ENCODE results near the gene WDR18. TPM values are rescaled to one million over a fixed set of nuclear protein-coding genes. Genes with fewer than 3 reads are reported as not detected.
"Not testable (repeated sequence)": the region's sequence is repeated elsewhere in the genome, so short reads cannot be mapped to it uniquely, and the experiment has no call there.

Gene WDR18
- total and polyA plus RNA-seq, 2 experiments from 2014 or later: 143 to 241 TPM

DNA sequence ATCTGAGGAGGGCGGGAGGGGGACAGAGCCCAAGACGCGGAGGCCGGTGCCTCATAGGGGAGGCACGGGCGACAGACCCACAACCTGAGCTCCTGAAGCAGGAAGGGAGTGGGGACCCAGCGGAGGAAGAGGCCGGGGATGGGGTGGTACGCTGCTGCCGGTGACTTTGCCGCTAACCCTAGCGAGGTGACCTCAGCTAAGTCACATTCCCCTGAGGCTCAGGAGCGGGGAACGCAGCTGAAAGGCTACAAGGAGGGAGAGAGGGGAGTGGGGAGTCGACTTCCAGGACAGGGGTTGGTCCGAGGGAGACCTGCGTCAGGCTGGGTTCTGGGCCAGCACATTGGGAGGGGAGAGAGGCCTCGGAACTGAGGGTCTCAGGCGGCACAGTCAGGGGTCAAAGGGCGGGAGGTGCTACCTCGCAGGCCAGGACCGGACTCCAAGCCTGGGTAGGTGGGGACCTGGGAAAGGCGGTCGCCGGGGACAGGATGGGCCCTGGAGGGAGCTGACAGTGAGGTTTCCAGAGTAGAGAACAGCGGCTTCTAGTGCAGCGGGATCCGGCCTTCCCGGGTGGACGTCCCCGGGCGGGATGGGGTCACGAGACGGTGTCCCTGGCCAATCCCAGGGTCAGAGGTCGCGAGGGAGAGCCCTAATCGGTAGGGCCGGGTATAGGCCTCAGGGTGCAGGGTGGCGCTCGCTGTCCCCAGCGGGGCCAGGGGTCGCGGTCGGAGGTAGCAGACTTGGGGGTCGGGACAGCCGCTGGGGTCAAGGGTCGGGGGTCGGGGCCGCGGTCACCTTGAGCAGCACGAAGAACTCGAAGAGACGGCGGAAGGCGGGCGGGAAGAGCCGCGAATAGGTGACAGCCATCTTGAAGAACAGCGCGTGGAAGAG is 36.1 kb downstream of the WDR18 start:
- peak overlapping the region; percentile 99 for H3K27ac ChIP-seq
- H3K27me3 ChIP-seq: no peaks in the 10 kb centered on the region
- H3K36me3 ChIP-seq: no peaks in the 10 kb centered on the region
- no peak for DNase-seq (ENCODE audit: low read depth in 1 of 2, low spot score in 1 of 2)
- no peaks in the 10 kb centered on the region for H3K9me3 ChIP-seq (ENCODE audit: low read depth)
- peaks cover 35% of the 10 kb centered on the region for H3K4me1 ChIP-seq (ENCODE audit: low read depth)
- TF ChIP-seq, protein P1, sequence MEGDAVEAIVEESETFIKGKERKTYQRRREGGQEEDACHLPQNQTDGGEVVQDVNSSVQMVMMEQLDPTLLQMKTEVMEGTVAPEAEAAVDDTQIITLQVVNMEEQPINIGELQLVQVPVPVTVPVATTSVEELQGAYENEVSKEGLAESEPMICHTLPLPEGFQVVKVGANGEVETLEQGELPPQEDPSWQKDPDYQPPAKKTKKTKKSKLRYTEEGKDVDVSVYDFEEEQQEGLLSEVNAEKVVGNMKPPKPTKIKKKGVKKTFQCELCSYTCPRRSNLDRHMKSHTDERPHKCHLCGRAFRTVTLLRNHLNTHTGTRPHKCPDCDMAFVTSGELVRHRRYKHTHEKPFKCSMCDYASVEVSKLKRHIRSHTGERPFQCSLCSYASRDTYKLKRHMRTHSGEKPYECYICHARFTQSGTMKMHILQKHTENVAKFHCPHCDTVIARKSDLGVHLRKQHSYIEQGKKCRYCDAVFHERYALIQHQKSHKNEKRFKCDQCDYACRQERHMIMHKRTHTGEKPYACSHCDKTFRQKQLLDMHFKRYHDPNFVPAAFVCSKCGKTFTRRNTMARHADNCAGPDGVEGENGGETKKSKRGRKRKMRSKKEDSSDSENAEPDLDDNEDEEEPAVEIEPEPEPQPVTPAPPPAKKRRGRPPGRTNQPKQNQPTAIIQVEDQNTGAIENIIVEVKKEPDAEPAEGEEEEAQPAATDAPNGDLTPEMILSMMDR (IDR thresholded peaks at IDR 0.05; ENCODE audit: low read depth, low read length): no peak
- peak overlapping the region; percentile 85 for H3K4me3 ChIP-seq

DNA sequence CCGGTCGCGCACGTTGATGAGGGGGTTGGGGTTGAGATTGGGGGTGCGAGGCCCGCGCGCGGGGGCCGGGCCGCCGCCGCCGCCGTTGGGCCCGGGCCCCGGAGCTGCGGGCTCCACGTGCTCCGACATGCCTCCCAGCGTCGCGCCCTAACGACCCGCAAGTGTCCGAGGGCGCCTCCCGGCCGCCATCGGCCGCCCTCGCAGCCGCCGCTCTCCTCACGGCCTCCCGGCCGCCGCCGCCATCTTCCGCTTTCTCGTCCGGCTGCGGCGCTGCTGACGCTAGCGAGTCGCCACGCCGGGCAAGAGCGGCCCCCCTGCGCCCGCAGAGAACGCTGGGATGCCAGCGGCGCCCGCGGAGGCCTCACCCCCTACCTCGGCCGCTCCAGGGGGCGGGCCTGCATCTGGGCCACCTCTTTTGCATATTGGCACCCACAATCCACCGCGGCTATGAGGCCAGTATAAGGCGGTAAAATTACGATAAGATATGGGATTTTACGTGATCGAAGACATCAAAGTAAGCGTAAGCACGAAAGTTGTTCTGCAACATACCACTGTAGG is 36.8 kb downstream of the WDR18 start, which contains the start of gene TMEM259:
TMEM259 (minus strand) TSS at position 256 of the 558 bp plus-strand sequence; CDS start at position 129, 127 bp downstream.
- DNase-seq (ENCODE audit: low read depth in 1 of 2, low spot score in 1 of 2): peak; percentile 99
- H3K4me3 ChIP-seq: peak within 1 kb of the TSS; percentile 85
- no peaks in the 10 kb centered on the region for H3K36me3 ChIP-seq
- peak within 1 kb of the TSS; percentile 99 for H3K27ac ChIP-seq
- H3K4me1 ChIP-seq (ENCODE audit: low read depth): peaks cover 35% of the 10 kb centered on the region
- TF ChIP-seq, protein P1 (IDR thresholded peaks at IDR 0.05; ENCODE audit: low read depth, low read length): no peak
- H3K9me3 ChIP-seq (ENCODE audit: low read depth): no peaks in the 10 kb centered on the region
- no peaks in the 10 kb centered on the region for H3K27me3 ChIP-seq

DNA sequence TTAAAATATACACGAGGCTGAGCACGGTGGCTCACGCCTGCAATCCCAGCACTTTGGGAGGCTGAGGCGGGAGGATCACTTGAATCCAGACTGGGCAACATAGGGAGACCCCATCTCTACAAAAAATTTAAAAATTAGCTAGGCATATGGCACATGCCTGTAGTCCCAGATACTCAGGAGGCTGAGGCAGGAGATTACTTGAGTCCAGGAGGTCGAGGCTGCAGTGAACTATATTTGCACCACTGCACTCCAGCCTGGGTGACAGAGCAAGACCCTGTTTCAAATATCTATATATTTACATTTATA is 39.7 kb downstream of the WDR18 start:
- not testable (repeated sequence) for H3K36me3 ChIP-seq; H3K27ac ChIP-seq; DNase-seq (ENCODE audit: low read depth in 1 of 2, low spot score in 1 of 2); H3K4me3 ChIP-seq; H3K9me3 ChIP-seq (ENCODE audit: low read depth); H3K27me3 ChIP-seq
- H3K4me1 ChIP-seq (ENCODE audit: low read depth): peaks cover 10% of the 10 kb centered on the region

GRCh38 chr19:1025080-1025479 is 40.9 kb downstream of the WDR18 start:
- not testable (repeated sequence) for H3K4me3 ChIP-seq; DNase-seq (ENCODE audit: low read depth in 1 of 2, low spot score in 1 of 2); H3K4me1 ChIP-seq (ENCODE audit: low read depth); H3K9me3 ChIP-seq (ENCODE audit: low read depth); H3K36me3 ChIP-seq; H3K27me3 ChIP-seq
- H3K27ac ChIP-seq: peak overlapping the region; percentile 100

GRCh38 chr19:1025960-1026782 is 42.0 kb downstream of the WDR18 start, which contains the start of gene CNN2:
Gene CNN2 (plus strand): TSS chr19:1026608. CDS start chr19:1026662, 54 bp downstream.
- peak; percentile 91 to 95 for DNase-seq (ENCODE audit: low read depth in 1 of 2, low spot score in 1 of 2)
- TF ChIP-seq, protein P1 (IDR thresholded peaks at IDR 0.05; ENCODE audit: low read depth, low read length): no peak
- peaks cover 3% of the 10 kb centered on the region for H3K36me3 ChIP-seq

DNA sequence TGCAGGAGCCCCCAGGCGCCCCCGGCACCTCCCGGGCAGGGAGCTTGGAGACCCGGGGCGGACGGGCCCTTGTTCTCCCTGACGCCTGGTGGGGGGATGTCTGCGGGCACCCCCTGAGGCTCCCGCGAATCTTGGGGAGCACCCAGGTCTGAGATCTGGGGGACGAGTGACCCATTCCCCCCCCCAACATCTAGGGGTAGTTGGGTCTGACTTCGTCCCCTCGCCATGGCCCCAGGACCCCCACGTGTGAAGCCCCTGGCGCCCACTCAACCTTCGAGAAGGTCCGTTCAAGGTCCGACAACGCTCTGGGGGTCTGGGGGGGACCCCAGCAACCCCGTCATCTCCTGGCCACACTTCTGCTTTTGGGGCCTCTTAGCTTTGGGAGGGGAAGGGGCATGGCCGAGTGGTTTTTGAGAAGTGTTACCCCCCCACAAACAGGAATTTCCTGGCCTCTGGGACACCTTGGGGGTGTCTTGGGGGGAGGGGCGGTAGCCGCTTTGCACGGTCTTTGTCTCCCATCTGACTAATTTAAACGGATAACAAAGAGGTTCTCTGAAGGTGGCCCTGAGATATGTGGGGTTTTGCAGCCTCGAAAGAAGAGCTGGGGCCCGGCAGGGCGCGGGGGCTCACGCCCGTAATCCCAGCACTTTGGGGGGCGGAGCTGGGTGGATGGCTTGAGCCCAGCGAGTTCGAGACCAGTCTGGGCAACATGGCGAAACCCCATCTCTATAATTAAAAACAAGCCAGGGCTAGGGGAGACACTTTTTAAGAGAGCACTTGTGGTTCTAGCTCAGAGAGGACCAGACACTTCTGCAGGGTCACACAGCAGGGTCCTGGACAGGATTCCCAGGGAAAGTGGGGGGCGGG is 42.9 kb downstream of the WDR18 start:
- DNase-seq (ENCODE audit: low read depth in 1 of 2, low spot score in 1 of 2): peak in 1 of 2 donors; percentile 54
- peak overlapping the region; percentile 100 for H3K27ac ChIP-seq

More at GRCh38 chr19:1025960-1026782, 42.0 kb downstream of the WDR18 start, which contains the start of gene CNN2:
- H3K4me3 ChIP-seq: peak within 1 kb of the TSS; percentile 99
- H3K4me1 ChIP-seq (ENCODE audit: low read depth): no peaks in the 10 kb centered on the region
- no peaks in the 10 kb centered on the region for H3K9me3 ChIP-seq (ENCODE audit: low read depth)
- peak within 1 kb of the TSS; percentile 100 for H3K27ac ChIP-seq
- H3K27me3 ChIP-seq: no peaks in the 10 kb centered on the region

More for the DNA sequence above, 42.9 kb downstream of the WDR18 start:
- Histone ChIP-seq H3K27me3 (no peaks in the 10 kb centered on the region), H3K4me1 (ENCODE audit: low read depth) (no peaks in the 10 kb centered on the region), H3K36me3 (peaks cover 6% of the 10 kb centered on the region), H3K4me3 (peak overlapping the region; percentile 99), H3K9me3 (ENCODE audit: low read depth) (no peaks in the 10 kb centered on the region)
- TF ChIP-seq, protein P1 (IDR thresholded peaks at IDR 0.05; ENCODE audit: low read depth, low read length): no peak

Measured in cardiac muscle cell (in vitro differentiated cells and primary cell).